Activated naive CD4-positive, alpha-beta T cell treated with anti-CD3 and anti-CD28 coated beads for 36 hours (primary cell): ENCODE measurements around the gene ANKH. TPM values are rescaled to one million over a fixed set of nuclear protein-coding genes. Genes with fewer than 3 reads are reported as not detected.

ENCODE experiments used
- CTCF ChIA-PET: fragments of 350-600 bp; sonication (Branson Sonifier 250); formaldehyde crosslinking; loops from one replicate; lab custom pipeline; 2021; ENCODE audit warnings: antibody characterized with exemption; lab: Charles Lee
- DNase-seq: peaks from one replicate; pipeline ENCODE4 v3.0.0-alpha.2; 2020
- H3K27ac Mint-ChIP-seq: one replicate; pipeline ENCODE4 v1.8.0; 2021; ENCODE audit warnings: mild to moderate bottlenecking, mixed read lengths
- H3K27me3 Mint-ChIP-seq: one replicate; pipeline ENCODE4 v1.8.0; 2021; ENCODE audit warnings: low read depth, mixed read lengths
- H3K36me3 Mint-ChIP-seq: one replicate; pipeline ENCODE4 v1.8.0; 2021; ENCODE audit warnings: low read depth, mixed read lengths
- H3K4me1 Mint-ChIP-seq: one replicate; pipeline ENCODE4 v1.8.0; 2021; ENCODE audit warnings: low read depth, mixed read lengths
- H3K4me3 Mint-ChIP-seq: one replicate; pipeline ENCODE4 v1.8.0; 2021; ENCODE audit warnings: mild to moderate bottlenecking, moderate library complexity, mixed read lengths
- H3K9me3 Mint-ChIP-seq: one replicate; pipeline ENCODE4 v1.8.0; 2021; ENCODE audit warnings: mixed read lengths
- intact Hi-C: fragments of 100-400 bp; cut with micrococcal nuclease; formaldehyde crosslinking; loops from one replicate; pipeline ENCODE4 v1.15.1; 2023
- total RNA-seq, 2 experiments: library from RNA; stranded (reverse); gene quantifications; one replicate each; pipeline ENCODE4 v1.2.3, GENCODE V29; 2021

Gene ANKH
- total RNA-seq, 2 experiments from 2014 or later = 92.0 to 93.5 TPM

GRCh38 chr5:14720236-14720923 is 151.2 kb downstream of the ANKH start:
- no peaks in the 10 kb centered on the region for H3K27me3 Mint-ChIP-seq
- H3K4me1 Mint-ChIP-seq = peaks cover 51% of the 10 kb centered on the region
- peaks cover 1% of the 10 kb centered on the region for H3K9me3 Mint-ChIP-seq
- DNase-seq = no peak
- CTCF ChIA-PET = interaction anchor here (0.7 to 2.6 kb wide), 7 partner anchors 8 to 286 kb away, joined by 3 to 10 read pairs (median 3); no protein-coding TSS in a partner anchor
- H3K27ac Mint-ChIP-seq = no peak overlapping the region
- H3K4me3 Mint-ChIP-seq = no peak overlapping the region
- peaks cover 27% of the 10 kb centered on the region for H3K36me3 Mint-ChIP-seq
- intact Hi-C loops = no loop called here

DNA sequence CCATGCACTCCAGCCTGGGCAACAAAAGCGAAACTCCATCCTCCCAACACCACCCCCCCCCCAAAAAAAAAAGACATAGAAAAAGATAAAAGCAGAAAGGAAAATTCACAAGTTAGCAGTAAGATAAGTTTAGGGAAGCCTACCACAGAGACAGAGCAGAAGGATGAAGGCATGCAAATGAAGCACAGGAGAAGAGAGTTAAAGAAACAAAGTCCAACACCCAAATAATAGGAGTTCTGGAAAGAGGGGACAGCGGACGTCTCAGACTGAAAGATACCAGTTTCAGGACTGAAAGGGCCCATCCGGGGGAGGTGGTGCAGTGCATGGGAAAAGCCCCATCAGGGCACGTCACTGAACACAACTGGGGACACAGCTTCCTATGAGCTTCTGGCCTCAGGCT is 152.8 kb downstream of the ANKH start:
- Mint-ChIP-seq H3K9me3 (no peaks in the 10 kb centered on the region), H3K27me3 (no peaks in the 10 kb centered on the region)
- CTCF ChIA-PET = interaction anchor here (1.0 to 2.6 kb wide), 2 partner anchors 8 to 285 kb away, joined by 4 to 10 read pairs; no protein-coding TSS in a partner anchor

DNA sequence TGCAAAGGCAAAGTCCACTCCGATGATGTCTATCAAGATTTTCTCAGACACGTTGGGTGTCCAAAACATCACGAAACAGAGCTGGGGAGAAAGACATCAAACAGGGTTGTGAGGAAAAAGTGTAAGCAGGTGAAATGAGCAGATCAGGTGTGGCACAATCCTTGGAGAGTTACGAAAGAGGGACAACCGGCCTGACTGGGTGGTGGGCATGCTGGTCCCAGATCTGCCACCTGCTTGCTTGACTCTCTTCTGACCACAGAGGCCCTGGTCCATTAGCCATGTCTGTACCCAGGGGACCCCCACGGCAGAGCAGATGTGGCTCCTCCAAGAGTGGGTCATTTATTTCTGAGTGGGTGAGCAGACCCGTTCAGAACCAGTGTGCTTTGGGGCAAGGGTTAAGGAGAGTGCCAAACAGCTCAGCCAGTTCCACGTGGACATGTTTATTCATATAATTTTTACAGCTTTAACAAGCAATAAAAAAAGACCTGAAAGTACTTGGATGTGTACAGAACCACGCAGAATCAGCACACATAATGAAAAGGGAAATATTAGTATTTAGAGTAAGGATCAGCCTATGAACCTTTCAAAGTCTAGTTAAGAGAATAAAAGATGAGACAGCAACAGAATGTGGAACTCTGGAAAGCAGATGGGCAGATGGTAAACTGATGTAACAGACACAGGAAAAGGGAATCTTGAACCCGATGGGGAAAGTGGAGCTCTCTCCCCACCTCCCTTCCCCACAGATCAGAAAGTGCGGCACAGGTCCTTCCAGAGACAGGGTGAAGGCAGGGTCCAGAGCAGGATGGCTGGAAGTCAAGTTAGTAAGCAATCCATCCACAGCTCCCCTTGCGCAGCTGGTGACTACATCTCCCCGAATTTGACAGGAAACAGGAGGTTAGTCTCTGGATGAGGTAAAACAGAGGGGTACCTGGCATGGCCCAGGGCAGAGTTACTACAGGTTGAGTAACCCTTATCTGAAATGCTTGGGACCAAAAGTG is 154.5 kb downstream of the ANKH start:
- DNase-seq = no peak
- Mint-ChIP-seq H3K27ac (peak overlapping the region; percentile 14), H3K9me3 (no peaks in the 10 kb centered on the region), H3K4me1 (peaks cover 33% of the 10 kb centered on the region), H3K4me3 (no peak overlapping the region), H3K36me3 (peaks cover 25% of the 10 kb centered on the region), H3K27me3 (no peaks in the 10 kb centered on the region)
- CTCF ChIA-PET = interaction anchor here (0.7 to 1.0 kb wide), 3 partner anchors 10 to 289 kb away, joined by 3 to 5 read pairs (median 3); no protein-coding TSS in a partner anchor
- intact Hi-C loops = no loop called here

More for the DNA sequence above, 152.8 kb downstream of the ANKH start:
- Mint-ChIP-seq H3K36me3 (peaks cover 24% of the 10 kb centered on the region), H3K4me1 (peaks cover 48% of the 10 kb centered on the region), H3K27ac (no peak overlapping the region), H3K4me3 (no peak overlapping the region)
- no peak for DNase-seq
- intact Hi-C loops = no loop called here

DNA sequence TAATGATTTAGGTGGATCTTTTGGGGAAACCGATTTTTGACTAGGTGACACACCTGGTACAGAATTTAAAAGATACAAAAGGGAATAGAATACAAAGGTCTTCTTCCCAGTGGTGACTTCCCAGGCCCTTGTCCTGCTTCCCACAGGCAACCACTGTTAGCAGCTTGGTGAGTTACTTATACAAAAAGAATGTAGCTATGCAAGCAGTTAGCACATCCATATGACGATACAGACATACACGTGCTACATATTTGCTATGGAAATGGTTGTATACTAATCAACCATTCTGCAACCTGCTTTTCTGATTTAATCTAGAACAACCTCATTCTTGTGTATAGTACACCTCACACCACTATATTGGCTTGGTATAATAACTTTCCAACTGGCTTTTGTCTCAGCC is 156.1 kb downstream of the ANKH start:
- CTCF ChIA-PET = interaction anchor here (0.6 kb wide), 1 partner anchor 602 kb away, joined by 3 read pairs; no protein-coding TSS in a partner anchor
- DNase-seq = no peak
- Mint-ChIP-seq H3K4me1 (peaks cover 22% of the 10 kb centered on the region), H3K4me3 (no peak overlapping the region), H3K27ac (peak overlapping the region; percentile 18), H3K9me3 (no peaks in the 10 kb centered on the region), H3K36me3 (peaks cover 32% of the 10 kb centered on the region), H3K27me3 (no peaks in the 10 kb centered on the region)
- intact Hi-C loops = no loop called here

DNA sequence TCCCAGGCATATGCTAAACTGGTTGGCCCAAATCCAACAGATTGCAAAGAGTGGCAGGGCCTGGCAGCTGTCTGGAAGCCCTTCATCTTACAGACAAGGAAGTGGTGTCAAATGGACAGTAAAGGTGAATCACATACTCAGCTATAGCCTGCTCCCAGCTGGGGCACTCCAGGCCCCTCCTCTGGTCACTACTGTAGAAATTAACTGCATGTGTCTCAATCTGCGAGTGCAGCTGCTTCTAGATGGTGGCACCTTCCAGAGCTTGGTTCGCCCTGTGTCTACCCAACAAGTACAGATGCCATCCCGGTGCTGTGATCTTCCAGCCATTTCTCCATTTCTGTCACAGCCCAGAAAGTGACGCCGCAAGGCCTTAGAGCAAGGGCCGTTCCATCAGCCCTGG is 156.9 kb downstream of the ANKH start:
- Mint-ChIP-seq H3K4me1 (peaks cover 17% of the 10 kb centered on the region), H3K36me3 (peaks cover 39% of the 10 kb centered on the region), H3K27me3 (no peaks in the 10 kb centered on the region), H3K27ac (no peak overlapping the region), H3K4me3 (no peak overlapping the region), H3K9me3 (no peaks in the 10 kb centered on the region)
- intact Hi-C loops = no loop called here
- CTCF ChIA-PET = no interaction called here
- no peak for DNase-seq

- no peak overlapping the region for H3K4me3 Mint-ChIP-seq
- intact Hi-C loops = no loop called here
- CTCF ChIA-PET = interaction anchor here (0.5 to 0.9 kb wide), 3 partner anchors 9 to 30 kb away, joined by 3 read pairs; no protein-coding TSS in a partner anchor
- H3K27ac Mint-ChIP-seq = peak overlapping the region; percentile 46
- H3K4me1 Mint-ChIP-seq = peaks cover 16% of the 10 kb centered on the region
- no peaks in the 10 kb centered on the region for H3K9me3 Mint-ChIP-seq
- H3K27me3 Mint-ChIP-seq = no peaks in the 10 kb centered on the region
- no peak for DNase-seq
- H3K36me3 Mint-ChIP-seq = peaks cover 48% of the 10 kb centered on the region
Observed at GRCh38 chr5:14713476-14714390, 157.8 kb downstream of the ANKH start.

GRCh38 chr5:14712666-14713065 is 158.9 kb downstream of the ANKH start:
- Mint-ChIP-seq H3K4me1 (peaks cover 20% of the 10 kb centered on the region), H3K4me3 (no peak overlapping the region), H3K36me3 (peaks cover 57% of the 10 kb centered on the region), H3K27me3 (no peaks in the 10 kb centered on the region), H3K27ac (no peak overlapping the region), H3K9me3 (no peaks in the 10 kb centered on the region)
- DNase-seq = no peak
- CTCF ChIA-PET = interaction anchor here (0.8 to 1.4 kb wide), 3 partner anchors 12 to 290 kb away, joined by 3 to 4 read pairs (median 3); no protein-coding TSS in a partner anchor
- intact Hi-C loops = no loop called here

GRCh38 chr5:14712131-14712530 is 159.4 kb downstream of the ANKH start:
- intact Hi-C loops = no loop called here
- CTCF ChIA-PET = interaction anchor here (1.3 to 1.4 kb wide), 2 partner anchors 13 to 291 kb away, joined by 3 to 4 read pairs; no protein-coding TSS in a partner anchor
- no peaks in the 10 kb centered on the region for H3K9me3 Mint-ChIP-seq
- peaks cover 23% of the 10 kb centered on the region for H3K4me1 Mint-ChIP-seq
- H3K4me3 Mint-ChIP-seq = no peak overlapping the region
- no peak for DNase-seq
- no peak overlapping the region for H3K27ac Mint-ChIP-seq
- H3K36me3 Mint-ChIP-seq = peaks cover 58% of the 10 kb centered on the region
- H3K27me3 Mint-ChIP-seq = no peaks in the 10 kb centered on the region

DNA sequence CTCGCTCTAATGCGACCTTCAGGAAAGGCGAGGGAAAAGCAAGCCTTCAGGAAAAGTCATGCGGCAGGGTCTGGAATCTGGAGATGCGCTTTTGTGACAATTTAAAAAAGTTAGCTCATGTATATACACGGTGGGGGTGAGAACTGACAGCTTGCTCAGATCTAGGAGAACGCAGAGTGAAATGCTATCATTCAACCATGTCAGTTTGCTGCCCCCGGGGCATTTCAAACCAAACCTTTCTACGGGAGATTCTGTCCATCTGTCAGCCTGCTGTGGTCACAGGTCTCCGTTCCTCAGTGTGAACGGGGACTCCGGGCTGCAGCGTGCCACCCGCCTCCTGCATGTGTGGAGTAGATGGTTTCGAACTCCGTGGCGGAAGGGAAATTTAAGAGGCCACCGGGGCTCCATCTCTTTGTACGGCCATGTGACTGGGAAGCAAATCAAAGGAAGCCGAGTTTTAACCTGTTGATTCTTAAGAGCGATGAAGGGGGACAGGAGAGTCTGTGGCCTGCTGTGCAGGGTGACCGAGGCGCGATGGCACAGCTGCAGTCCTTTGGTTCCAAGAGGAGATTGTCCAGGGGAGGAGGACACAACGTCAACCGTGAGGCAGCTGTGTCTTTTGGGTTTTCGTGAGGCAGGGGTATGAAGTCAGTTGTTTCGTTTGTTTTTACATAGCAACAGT is 161.1 kb downstream of the ANKH start:
- Mint-ChIP-seq H3K4me3 (no peak overlapping the region), H3K9me3 (no peaks in the 10 kb centered on the region), H3K4me1 (peaks cover 38% of the 10 kb centered on the region), H3K27ac (peak overlapping the region; percentile 60), H3K36me3 (peaks cover 64% of the 10 kb centered on the region), H3K27me3 (no peaks in the 10 kb centered on the region)
- intact Hi-C loops = no loop called here
- no peak for DNase-seq
- CTCF ChIA-PET = no interaction called here

DNA sequence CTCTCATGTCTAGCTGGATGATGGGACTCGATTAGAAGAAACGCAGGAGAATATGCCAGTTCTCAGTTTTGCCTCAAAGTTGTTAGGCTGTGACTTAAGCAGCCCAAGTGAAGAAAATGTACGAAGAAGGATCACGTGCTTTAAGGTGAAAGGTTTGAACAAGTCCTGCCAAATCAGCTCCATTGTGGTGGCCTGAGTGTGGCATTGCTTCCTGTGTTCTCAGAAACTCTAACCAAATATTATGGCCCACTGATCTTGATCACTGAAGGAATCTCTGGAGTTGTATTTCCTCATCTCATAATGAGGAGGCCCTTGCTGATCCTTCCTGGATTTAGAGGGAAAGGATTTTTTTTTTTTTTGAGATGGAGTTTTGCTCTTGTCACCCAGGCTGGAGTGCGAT is 163.0 kb downstream of the ANKH start:
- intact Hi-C loops = no loop called here
- H3K4me3 Mint-ChIP-seq = no peak overlapping the region
- no peaks in the 10 kb centered on the region for H3K9me3 Mint-ChIP-seq
- peaks cover 68% of the 10 kb centered on the region for H3K36me3 Mint-ChIP-seq
- CTCF ChIA-PET = interaction anchor here (0.6 to 3.3 kb wide), 9 partner anchors 18 to 600 kb away, joined by 3 to 16 read pairs (median 5); no protein-coding TSS in a partner anchor
- DNase-seq = no peak
- H3K27ac Mint-ChIP-seq = peak overlapping the region; percentile 94
- no peaks in the 10 kb centered on the region for H3K27me3 Mint-ChIP-seq
- H3K4me1 Mint-ChIP-seq = peaks cover 55% of the 10 kb centered on the region
